A549 (cell line): ENCODE measurements around the gene EFEMP2.
"Not testable (repeated sequence)": the region's sequence is repeated elsewhere in the genome, so short reads cannot be mapped to it uniquely, and the experiment has no call there.

Experiments used
- CHD2 ChIP-seq: fragments of 150-350 bp; IDR thresholded peaks from 2 replicates; pipeline ENCODE4 v1.6.1; 2014; ENCODE audit warnings: low read length; ENCODE audit not compliant: partially characterized antibody
- CTCF ChIP-seq: fragments of >200 bp; sonication (Bioruptor Twin); formaldehyde crosslinking; IDR thresholded peaks from 3 replicates; pipeline ENCODE4 v1.5.1; 2016
- EHMT2 ChIP-seq: fragments of 200-600 bp; sonication (generic); IDR thresholded peaks from 2 replicates; pipeline ENCODE4 v1.6.1; 2016; ENCODE audit warnings: antibody characterized with exemption, low read depth, mild to moderate bottlenecking, moderate library complexity
- EP300 ChIP-seq, 2 experiments: fragments of >200 bp; sonication (Bioruptor Twin); formaldehyde crosslinking; IDR thresholded peaks; 2 replicates in 1 of 2; 3 replicates in 1 of 2; pipeline ENCODE4 v1.6.1; 2016 to 2017
- HDAC2 ChIP-seq: fragments of 200-600 bp; sonication (generic); IDR thresholded peaks from 2 replicates; pipeline ENCODE4 v1.6.1; 2016
- HOXA7 ChIP-seq: fragments of 250-450 bp; sonication (Bioruptor Pico); IDR thresholded peaks from 2 replicates; pipeline ENCODE4 v1.5.0; 2020; ENCODE audit warnings: mild to moderate bottlenecking, moderate library complexity
- POLR2A ChIP-seq: IDR thresholded peaks from 2 replicates; pipeline ENCODE4 v1.6.1; 2012; ENCODE audit warnings: mild to moderate bottlenecking, low read length
- SMC3 ChIP-seq: fragments of >200 bp; sonication (Bioruptor Twin); formaldehyde crosslinking; IDR thresholded peaks from 3 replicates; pipeline ENCODE4 v1.6.1; 2018; ENCODE audit warnings: inconsistent platforms
- TP53 ChIP-seq: fragments of 250-450 bp; sonication (Bioruptor Pico); IDR thresholded peaks from 2 replicates; pipeline ENCODE4 v1.5.0; 2021; ENCODE audit warnings: mild to moderate bottlenecking, moderate library complexity
- USF2 ChIP-seq: fragments of 450-650 bp; IDR thresholded peaks from 2 replicates; pipeline ENCODE4 v1.6.1; 2014; ENCODE audit warnings: antibody characterized with exemption
- ZSCAN20 ChIP-seq: fragments of 250-450 bp; sonication (Bioruptor Pico); IDR thresholded peaks from 2 replicates; pipeline ENCODE4 v1.8.0; 2022; ENCODE audit warnings: mild to moderate bottlenecking, moderate library complexity

- TF ChIP-seq HOXA7 (CRISPR knock-in tag); POLR2A; EHMT2; CTCF; SMC3; TP53 (CRISPR knock-in tag); ZSCAN20; HDAC2; CHD2; USF2; EP300 (IDR thresholded peaks at IDR 0.05): not testable (repeated sequence)
Measured at GRCh38 chr11:65892137-65892540, 19.5 kb upstream of the EFEMP2 start.
